ENCODE measurements around the gene ADCY3.
A peak's percentile ranks its signal among the peaks of the same experiment; 100 is the strongest.

Gene ADCY3

GRCh38 chr2:24827321-24828237, 92.5 kb downstream of the ADCY3 start:
- peak; percentile 42 to 78 for DNase-seq

DNA sequence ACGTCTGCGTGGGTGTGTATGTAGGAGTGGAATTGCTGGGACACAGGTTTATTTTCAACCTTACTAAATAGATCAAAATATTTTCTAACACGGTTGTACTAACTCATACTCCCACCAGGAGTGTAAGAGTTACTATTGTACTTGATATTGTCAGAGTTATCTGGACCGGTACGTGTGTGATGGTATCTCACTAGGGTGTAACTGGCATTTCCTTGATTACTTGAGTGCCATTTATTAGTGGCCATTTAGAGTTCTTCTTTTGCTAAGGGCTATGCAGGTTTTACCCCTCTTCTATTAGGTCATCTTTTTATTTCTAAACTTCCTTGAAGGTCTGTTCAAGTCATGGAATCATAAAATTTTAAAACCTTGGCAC, 93.3 kb downstream of the ADCY3 start:
- no peak for DNase-seq

DNA sequence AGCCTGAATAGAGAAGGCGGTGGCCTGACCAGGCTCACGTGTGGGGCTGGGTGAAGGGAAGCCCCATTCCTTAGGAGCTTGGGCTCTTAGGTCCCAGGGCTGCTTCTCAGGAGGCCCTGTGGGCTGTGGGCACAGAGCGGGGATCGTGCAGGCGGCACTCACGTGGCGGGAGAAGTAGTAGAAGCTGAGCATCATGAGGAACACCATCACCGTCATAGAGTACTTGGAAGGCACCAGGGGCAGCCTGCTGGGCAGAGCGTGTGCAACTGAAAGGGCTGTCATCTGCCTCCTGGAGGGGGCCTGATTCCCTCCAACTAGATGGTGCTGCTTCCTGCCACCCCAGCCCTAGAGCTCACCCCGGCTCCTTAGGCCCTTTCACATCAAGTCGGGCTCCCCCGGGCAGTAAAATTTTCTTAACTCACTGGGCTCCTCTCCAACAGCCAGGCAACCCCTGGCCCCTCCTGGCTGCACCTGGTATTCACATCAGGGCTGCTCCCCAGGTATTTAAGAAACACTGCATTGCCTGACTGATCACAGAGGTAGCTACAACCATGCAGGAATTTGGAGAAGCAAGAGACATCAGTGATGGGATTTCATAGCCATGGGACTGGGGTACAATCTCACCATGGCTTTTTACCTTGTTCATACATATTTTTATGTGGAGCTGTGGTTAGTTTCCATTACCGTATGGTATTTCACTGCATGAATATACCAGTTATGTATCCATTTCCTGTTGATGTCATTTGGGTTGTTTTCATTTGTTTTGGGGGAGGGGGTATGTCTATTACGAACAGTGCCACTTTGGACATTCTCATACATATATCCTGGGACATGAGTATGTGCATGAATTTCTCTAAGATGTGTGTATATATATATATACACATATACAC, 93.9 kb downstream of the ADCY3 start:
- DNase-seq, result no peak

- DNase-seq, result no peak
These were observed 94.8 kb downstream of the ADCY3 start for GRCh38 chr2:24824966-24825882.

DNA sequence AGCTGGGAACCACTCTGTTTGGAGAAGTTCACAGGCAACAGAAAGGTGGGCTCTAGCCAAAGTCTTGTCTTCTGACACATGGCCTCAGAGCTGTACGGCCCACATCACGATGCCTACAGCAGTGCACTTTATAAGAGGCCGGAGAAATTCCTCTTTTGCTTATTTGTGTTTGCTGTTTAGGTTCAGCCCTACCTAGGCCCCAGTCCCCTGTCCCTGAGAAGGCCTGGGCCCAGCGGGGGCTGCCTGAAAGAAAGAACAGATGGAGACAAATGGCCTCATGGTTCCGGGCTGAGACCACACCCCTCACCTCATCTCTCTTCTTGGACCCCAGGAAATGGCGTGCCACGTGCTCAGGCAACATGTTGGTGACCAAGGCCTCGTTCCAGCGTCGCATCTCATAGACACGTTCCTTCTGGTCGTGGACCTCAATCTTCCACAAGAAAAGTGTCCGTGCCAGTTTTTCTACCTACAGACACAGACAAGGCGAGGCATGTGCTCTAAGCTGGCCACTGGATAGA, 95.9 kb downstream of the ADCY3 start:
- no peak for DNase-seq

- no peak for DNase-seq
These were observed 97.9 kb downstream of the ADCY3 start for GRCh38 chr2:24822049-24822706.

DNA sequence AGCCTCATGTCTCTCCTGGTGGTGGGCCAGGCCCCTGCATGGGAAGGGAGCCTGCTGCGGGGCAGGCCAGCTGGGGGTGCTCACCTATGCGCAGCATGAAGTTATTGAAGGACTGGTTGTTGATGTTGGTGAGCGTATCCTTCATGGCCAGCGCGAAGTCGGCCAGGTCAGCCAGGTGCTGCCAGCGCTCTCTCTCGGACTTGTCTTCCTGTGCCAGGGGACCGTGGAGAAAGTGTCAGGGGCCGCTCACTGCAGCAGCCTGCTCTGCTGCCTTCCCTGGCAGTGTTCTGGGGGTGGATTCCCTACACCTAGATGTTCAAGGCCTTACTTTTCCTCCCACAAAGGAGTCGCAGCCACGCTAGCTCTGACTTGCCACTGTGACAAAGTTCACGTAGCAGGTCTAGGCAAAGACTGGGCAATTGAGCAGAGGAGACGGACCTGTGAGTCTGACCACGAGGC, 98.6 kb downstream of the ADCY3 start:
- DNase-seq, result no peak

DNA sequence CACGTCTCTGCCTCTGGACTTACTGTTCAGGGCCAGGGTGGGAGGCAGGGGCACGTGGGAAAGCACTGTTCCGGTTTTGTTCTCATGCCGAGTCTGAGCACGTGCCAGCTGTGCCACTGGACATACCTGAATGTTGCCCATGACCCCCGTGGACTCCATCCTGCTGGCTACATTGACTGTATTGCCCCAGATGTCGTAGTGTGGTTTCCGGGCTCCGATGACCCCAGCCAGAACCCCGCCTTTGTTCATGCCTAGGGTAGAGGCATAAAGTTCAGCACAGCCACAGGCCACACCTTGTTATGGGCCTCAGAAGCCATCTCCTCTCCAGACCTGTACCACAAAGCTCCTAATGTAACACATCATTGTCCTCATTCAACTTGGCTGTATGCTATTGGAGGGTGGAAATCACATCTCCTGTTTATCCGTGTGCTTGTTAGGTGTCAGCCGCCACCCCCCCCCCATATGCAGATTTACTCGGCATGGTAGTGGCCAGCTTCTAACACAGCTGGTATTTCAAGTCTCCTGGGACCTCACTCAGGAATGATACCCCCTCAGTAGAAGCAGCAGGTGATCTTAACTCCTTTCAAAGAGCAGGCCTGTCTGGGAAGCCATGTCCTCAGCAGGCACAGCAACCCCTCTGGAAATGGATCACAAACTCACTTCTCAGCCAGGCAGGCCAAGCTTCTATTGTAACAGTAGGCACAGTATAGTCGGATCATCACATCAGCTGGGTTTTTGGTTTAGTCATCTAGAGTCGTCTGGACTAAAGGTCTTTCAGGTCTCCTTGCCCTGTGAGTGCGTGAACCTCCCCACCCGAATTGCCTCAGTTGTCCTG, 99.2 kb downstream of the ADCY3 start:
- DNase-seq, result no peak

- DNase-seq, result no peak
These were observed 99.9 kb downstream of the ADCY3 start for GRCh38 chr2:24820175-24820513.

DNA sequence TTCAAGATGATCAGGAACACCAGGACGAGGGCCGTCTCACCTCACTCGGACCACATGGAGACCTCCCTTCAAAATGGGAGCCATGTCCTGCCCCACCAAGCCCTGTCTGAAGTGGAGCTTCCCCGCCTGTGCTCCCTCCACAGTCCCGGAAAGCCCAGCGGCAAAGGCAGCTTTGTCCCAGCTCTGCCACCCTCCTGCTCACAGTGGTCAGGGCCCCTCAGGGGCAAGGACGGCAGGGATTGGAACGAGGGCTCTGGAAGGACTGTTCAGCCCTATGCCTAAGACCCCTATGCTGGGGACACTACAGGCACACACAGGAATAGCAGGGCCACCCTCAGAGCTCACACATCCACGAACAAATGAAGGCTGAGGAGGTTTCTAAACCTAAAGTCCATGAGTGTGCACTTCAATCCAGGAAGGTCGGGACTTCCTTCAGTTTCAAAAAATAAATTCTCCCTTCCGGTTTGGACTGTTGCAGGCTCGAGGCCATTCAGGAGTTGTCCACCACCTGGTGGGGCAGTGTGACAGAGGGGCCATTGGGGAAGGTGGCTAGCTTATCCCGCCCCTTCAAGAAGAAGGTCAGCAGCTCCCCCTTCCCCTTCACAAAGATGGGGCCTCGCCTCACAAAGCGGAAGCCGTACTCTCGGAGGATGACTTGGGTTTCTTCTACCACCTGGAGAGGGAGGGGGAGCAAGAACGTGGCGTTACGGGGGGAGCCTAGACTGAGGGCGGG, 100.4 kb downstream of the ADCY3 start:
- DNase-seq, result no peak

DNA sequence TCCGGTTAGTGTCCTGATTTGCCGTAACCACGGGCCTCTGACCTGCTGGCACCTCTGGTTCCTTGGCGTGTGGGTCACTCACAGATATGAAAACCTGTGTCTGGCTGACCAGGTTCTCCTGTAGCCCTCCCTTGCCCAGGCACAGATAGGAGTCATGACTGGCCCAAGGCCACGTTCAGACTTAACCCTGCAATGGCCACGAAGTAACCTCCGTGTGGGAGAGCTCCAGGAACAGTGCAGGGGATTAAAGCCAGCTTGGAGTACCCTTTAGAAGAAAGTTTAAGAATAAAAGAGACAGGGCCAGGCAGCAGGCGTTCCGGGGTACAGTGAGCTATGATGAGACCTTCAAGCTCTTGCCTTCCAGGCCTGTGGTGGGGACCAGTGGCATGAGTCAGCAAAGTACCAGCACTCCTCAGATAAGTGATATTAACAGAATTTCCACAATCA, 101.3 kb downstream of the ADCY3 start:
- DNase-seq, result no peak

GRCh38 chr2:24816884-24817283, 103.2 kb downstream of the ADCY3 start:
- no peak for DNase-seq

DNA sequence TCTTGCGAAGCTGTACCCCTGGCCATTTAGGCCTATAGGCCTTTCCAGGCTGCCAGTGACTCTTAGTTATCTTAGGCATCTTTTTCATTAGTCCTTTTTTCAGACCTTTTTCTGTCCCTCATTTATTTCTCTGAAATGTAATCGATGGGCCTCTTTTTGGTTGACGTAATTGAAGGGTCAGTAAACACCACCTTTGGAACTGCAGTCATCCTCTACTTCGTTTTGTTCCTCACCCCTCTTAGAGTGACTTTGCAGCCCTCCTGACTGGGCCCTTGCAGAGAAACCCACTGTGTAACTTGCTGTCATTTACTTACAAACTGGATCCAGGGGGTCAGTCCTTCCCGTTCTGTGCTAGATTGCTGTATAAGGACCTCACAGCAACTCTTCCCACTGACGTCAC, 103.6 kb downstream of the ADCY3 start:
- DNase-seq, result no peak

- no peak for DNase-seq
These were observed 104.9 kb downstream of the ADCY3 start for GRCh38 chr2:24815171-24815570.

GRCh38 chr2:24814516-24814915, 105.5 kb downstream of the ADCY3 start:
- DNase-seq, result no peak

GRCh38 chr2:24813691-24814137, 106.3 kb downstream of the ADCY3 start:
- no peak for DNase-seq

GRCh38 chr2:24809316-24810007, 110.6 kb downstream of the ADCY3 start:
- DNase-seq, result no peak

DNA sequence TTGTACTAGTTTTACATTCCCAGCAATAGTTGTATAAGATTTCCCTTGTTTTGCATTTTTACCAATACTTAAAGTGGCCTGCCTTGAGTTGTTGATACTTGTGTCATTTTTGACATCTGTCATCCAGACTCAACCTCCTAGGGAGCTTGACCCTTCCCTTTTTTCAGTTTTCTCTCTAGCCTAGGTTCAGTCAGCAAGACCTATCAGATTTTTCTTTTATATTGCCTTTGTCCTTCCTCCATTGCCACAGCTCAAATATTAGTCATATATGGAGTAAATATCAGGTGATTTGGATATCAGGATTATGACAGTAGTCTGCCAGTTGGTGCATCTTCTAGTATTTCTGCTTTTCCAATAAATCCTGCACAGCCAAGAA, 113.4 kb downstream of the ADCY3 start:
- DNase-seq, result no peak

Data from SW 1271 (cell line).